ENCODE data around the gene ODAD2. TPM values are rescaled to one million over a fixed set of nuclear protein-coding genes. Genes with fewer than 3 reads are reported as not detected.

ODAD2 gene
- total and polyA plus RNA-seq, 2 donors (not counting 1 experiment from before 2014, with no cell fraction given) = 0.12 to 1.3 TPM

DNA sequence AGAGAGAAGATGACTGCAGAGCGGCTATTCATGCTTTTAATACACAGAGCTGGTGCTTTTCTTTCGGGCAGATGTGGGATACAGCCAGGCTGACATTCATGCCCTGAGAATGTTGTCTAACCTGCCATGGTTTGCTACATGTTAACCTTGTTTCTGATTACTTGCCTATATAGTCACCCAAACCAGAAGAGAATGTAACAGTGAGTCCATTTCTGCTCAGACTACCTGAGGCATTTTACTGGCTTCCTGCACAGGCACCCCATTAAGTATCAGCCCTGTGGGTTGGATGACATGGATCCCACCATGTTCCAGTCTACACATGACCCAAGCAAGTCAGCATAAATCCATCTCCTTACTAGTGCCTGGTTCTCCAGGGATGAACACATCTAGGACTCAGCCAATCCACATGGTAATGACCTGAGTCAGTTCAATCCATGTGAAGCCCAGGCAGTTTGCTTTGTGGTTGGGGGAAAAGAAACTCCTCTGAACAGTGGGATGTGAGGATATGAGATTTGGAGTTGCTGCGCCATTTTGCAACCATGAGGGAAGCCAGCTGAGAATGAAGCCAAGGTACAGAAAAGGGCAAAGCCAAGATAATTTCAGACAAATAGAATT lies 197.6 kb downstream of the ODAD2 start:
- H3K4me2 ChIP-seq (ENCODE audit: extremely low read depth, insufficient read depth, low read length) = no peak overlapping the region
- no peak overlapping the region for H3K4me3 ChIP-seq (replicated peaks in 1 of 4; ENCODE audit: control extremely low read depth in 1 of 4, insufficient read depth in 1 of 4, low read depth in 3 of 4, low read length in 4 of 4)
- no peak for TF ChIP-seq EZH2 (IDR thresholded peaks at IDR 0.05; ENCODE audit: low read length, missing control alignments)
- TF ChIP-seq, protein P1, sequence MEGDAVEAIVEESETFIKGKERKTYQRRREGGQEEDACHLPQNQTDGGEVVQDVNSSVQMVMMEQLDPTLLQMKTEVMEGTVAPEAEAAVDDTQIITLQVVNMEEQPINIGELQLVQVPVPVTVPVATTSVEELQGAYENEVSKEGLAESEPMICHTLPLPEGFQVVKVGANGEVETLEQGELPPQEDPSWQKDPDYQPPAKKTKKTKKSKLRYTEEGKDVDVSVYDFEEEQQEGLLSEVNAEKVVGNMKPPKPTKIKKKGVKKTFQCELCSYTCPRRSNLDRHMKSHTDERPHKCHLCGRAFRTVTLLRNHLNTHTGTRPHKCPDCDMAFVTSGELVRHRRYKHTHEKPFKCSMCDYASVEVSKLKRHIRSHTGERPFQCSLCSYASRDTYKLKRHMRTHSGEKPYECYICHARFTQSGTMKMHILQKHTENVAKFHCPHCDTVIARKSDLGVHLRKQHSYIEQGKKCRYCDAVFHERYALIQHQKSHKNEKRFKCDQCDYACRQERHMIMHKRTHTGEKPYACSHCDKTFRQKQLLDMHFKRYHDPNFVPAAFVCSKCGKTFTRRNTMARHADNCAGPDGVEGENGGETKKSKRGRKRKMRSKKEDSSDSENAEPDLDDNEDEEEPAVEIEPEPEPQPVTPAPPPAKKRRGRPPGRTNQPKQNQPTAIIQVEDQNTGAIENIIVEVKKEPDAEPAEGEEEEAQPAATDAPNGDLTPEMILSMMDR (conservative IDR thresholded peaks at IDR 0.05 in 1 of 2, IDR thresholded peaks at IDR 0.05 in 1 of 2; ENCODE audit: low read depth in 1 of 2, low read length in 2 of 2) = no peak
- peak in 1 of 2 donors; percentile 14 for DNase-seq (ENCODE audit: low read depth in 2 of 2)
- no peaks in the 10 kb centered on the region for H3K27me3 ChIP-seq (ENCODE audit: control insufficient read depth, insufficient read depth, low read length)
- H3K9me3 ChIP-seq (ENCODE audit: control insufficient read depth, insufficient read depth, low read depth, low read length) = no peaks in the 10 kb centered on the region
- H3K36me3 ChIP-seq (ENCODE audit: control insufficient read depth, insufficient read depth, low read length) = no peaks in the 10 kb centered on the region
- H3K27ac ChIP-seq (ENCODE audit: insufficient read depth, low read length) = no peak overlapping the region
- no peak overlapping the region for H3K9ac ChIP-seq (ENCODE audit: insufficient read depth, low read length)
- H2AFZ ChIP-seq (ENCODE audit: low read length) = no peak overlapping the region
- no peaks in the 10 kb centered on the region for H3K79me2 ChIP-seq (ENCODE audit: control insufficient read depth, insufficient read depth, low read length)
- H4K20me1 ChIP-seq (ENCODE audit: control insufficient read depth, extremely low read depth, insufficient read depth, low read length) = no peaks in the 10 kb centered on the region
- H3K4me1 ChIP-seq (ENCODE audit: control insufficient read depth, extremely low read depth, insufficient read depth, low read length) = no peaks in the 10 kb centered on the region

DNA sequence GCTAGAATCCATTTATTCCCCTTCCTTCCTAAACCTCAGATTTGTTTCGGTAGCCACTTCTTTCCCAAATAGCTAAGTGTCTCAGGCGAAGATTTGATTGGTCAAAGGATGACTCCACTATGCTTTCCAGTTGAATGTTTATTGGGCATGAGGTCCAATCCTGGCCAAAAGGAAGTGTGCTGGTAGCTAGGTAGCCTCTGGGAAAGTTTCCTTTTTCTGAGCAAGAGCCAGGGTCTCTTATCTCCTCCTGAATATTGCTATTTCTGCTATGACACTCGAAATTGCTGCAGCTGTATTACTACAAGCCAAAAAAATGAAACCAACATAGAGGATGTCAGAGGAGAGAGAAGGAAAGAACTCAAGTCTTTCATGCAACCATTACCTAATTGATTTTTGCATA lies 199.8 kb downstream of the ODAD2 start:
- Histone ChIP-seq H3K36me3 (ENCODE audit: control insufficient read depth, insufficient read depth, low read length) (no peaks in the 10 kb centered on the region), H3K9ac (ENCODE audit: insufficient read depth, low read length) (no peak overlapping the region), H3K27me3 (ENCODE audit: control insufficient read depth, insufficient read depth, low read length) (no peaks in the 10 kb centered on the region), H3K4me3 (replicated peaks in 1 of 4; ENCODE audit: control extremely low read depth in 1 of 4, insufficient read depth in 1 of 4, low read depth in 3 of 4, low read length in 4 of 4) (no peak overlapping the region), H3K4me2 (ENCODE audit: extremely low read depth, insufficient read depth, low read length) (no peak overlapping the region), H4K20me1 (ENCODE audit: control insufficient read depth, extremely low read depth, insufficient read depth, low read length) (no peaks in the 10 kb centered on the region), H3K9me3 (ENCODE audit: control insufficient read depth, insufficient read depth, low read depth, low read length) (no peaks in the 10 kb centered on the region), H3K4me1 (ENCODE audit: control insufficient read depth, extremely low read depth, insufficient read depth, low read length) (no peaks in the 10 kb centered on the region), H3K79me2 (ENCODE audit: control insufficient read depth, insufficient read depth, low read length) (no peaks in the 10 kb centered on the region), H2AFZ (ENCODE audit: low read length) (no peak overlapping the region), H3K27ac (ENCODE audit: insufficient read depth, low read length) (no peak overlapping the region)
- peak in 1 of 2 donors; percentile 18 for DNase-seq (ENCODE audit: low read depth in 2 of 2)
- no peak for TF ChIP-seq EZH2 (IDR thresholded peaks at IDR 0.05; ENCODE audit: low read length, missing control alignments)
- TF ChIP-seq, protein P1 (conservative IDR thresholded peaks at IDR 0.05 in 1 of 2, IDR thresholded peaks at IDR 0.05 in 1 of 2; ENCODE audit: low read depth in 1 of 2, low read length in 2 of 2) = no peak

DNA sequence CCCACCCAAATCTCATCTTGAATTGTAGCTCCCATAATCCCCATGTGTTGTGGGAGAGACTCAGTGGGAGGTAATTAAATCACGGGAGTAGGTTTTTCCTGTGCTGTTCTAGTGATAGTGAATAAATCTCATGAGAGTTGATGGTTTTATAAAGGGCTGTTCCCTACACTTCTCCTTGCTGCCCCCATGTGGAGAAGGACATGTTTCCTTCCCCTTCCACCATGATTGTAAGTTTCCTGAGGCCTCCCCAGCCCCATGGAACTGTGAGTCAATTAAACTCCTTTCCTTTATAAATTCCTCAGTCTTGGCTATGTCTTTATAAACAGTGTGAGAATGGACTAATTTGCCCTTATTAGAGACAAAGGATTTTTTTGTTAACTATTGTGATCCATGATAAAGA lies 204.7 kb downstream of the ODAD2 start:
- H3K79me2 ChIP-seq (ENCODE audit: control insufficient read depth, insufficient read depth, low read length) = no peaks in the 10 kb centered on the region
- no peaks in the 10 kb centered on the region for H3K4me1 ChIP-seq (ENCODE audit: control insufficient read depth, extremely low read depth, insufficient read depth, low read length)
- H3K27ac ChIP-seq (ENCODE audit: insufficient read depth, low read length) = no peak overlapping the region
- no peak overlapping the region for H2AFZ ChIP-seq (ENCODE audit: low read length)
- no peak overlapping the region for H3K4me3 ChIP-seq (replicated peaks in 1 of 4; ENCODE audit: control extremely low read depth in 1 of 4, insufficient read depth in 1 of 4, low read depth in 3 of 4, low read length in 4 of 4)
- TF ChIP-seq, protein P1 (conservative IDR thresholded peaks at IDR 0.05 in 1 of 2, IDR thresholded peaks at IDR 0.05 in 1 of 2; ENCODE audit: low read depth in 1 of 2, low read length in 2 of 2) = peak in 1 of 2 donors; percentile 36
- TF ChIP-seq EZH2 (IDR thresholded peaks at IDR 0.05; ENCODE audit: low read length, missing control alignments) = no peak
- H4K20me1 ChIP-seq (ENCODE audit: control insufficient read depth, extremely low read depth, insufficient read depth, low read length) = no peaks in the 10 kb centered on the region
- H3K9me3 ChIP-seq (ENCODE audit: control insufficient read depth, insufficient read depth, low read depth, low read length) = no peaks in the 10 kb centered on the region
- H3K27me3 ChIP-seq (ENCODE audit: control insufficient read depth, insufficient read depth, low read length) = no peaks in the 10 kb centered on the region
- peak in 1 of 2 donors; percentile 6 for DNase-seq (ENCODE audit: low read depth in 2 of 2)
- no peaks in the 10 kb centered on the region for H3K36me3 ChIP-seq (ENCODE audit: control insufficient read depth, insufficient read depth, low read length)
- H3K4me2 ChIP-seq (ENCODE audit: extremely low read depth, insufficient read depth, low read length) = no peak overlapping the region
- H3K9ac ChIP-seq (ENCODE audit: insufficient read depth, low read length) = no peak overlapping the region
